HuH-7 (cell line): ENCODE results near the gene SHISA9.

Experiments
- DNase-seq: peaks from one replicate; pipeline ENCODE4 v3.0.0; 2011; ENCODE audit warnings: low spot score

Gene SHISA9

DNA sequence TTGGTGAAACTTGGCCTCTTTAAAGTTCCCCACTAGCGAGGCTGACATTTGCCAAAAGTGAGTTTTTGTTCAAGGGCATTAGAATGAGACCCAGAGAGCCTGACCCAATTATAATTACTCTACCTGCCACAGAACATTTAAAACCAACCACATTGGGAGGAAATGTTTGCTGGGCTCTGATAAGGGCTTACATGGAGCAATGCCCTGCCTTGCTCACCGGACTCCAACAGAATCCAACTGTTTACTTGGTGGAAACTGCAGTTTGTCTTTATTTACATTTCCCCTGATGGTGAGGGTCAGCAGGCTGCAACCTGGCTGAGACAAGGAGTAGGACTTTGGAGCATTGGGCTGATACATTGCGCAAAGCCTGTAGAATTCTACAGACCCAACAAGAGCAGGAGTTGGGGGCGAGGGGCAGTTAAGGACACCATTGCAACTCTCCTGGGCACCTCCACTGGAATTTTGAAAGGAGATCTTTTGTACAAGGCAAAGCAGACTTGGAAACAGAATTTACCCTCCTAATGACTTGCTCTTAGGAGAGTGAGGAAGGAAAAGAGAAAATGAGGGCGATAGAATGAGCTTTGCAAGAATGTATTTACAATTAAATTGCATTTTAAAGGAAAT is 368.6 kb downstream of the SHISA9 start:
- peak; percentile 43 for DNase-seq

DNA sequence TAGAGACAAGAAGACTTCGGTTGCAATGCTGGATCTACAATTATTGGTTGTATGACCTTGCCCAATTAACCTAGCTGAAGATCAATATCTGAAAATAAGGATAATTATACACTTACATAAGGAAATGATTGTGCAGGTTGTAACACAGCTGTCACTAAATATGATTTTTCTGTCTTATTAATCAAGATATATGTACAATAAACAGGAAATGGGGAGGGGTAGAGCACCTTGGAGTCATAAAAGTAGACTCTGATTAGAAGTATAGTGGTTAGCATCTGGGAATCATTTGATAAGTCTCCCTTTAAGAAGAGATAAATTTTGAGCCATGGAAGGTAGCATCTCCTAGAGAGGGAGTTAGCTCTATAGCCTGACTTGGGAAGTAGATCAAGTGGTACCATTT is 369.2 kb downstream of the SHISA9 start:
- DNase-seq = no peak

DNA sequence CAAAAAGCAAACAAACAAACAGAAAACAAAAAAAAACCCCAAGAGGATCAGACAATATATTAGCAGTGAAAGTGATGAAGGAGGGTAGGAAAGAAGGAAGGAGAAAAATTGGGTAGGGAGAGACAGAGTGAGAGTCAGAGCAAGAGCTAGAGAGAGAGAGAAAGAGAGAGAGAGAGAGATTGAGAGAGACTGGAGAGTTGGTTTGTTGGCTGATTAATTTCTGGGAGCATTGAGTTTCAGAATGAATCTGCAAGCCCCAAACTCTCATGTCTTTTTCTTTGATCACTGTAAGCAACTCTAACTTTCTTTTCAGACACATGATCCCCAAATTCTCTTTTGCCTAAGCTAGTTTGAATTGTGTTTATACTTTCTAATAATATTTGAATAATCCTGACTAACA is 388.1 kb downstream of the SHISA9 start:
- no peak for DNase-seq
